H9 (cell line): ENCODE data around the gene MYO7B. TPM values are rescaled to one million over a fixed set of nuclear protein-coding genes. Genes with fewer than 3 reads are reported as not detected.

Experiments used
- DNase-seq: peaks from one replicate; pipeline ENCODE4 v3.0.0-alpha.2; 2017
- H2AFZ ChIP-seq: one replicate; pipeline ENCODE4 v1.6.1; 2013; ENCODE audit warnings: mild to moderate bottlenecking, low read length, control low read depth, moderate library complexity
- H2AK5ac ChIP-seq: 2 replicates; pipeline ENCODE4 v1.6.1; 2013; ENCODE audit warnings: low read length, control low read depth, mixed read lengths; ENCODE audit not compliant: insufficient read length
- H2BK120ac ChIP-seq: one replicate; pipeline ENCODE4 v1.6.1; 2013; ENCODE audit warnings: low read depth, mild to moderate bottlenecking, low read length, control low read depth, inconsistent platforms; ENCODE audit not compliant: poor library complexity, severe bottlenecking
- H2BK12ac ChIP-seq: 2 replicates; pipeline ENCODE4 v1.6.1; 2013; ENCODE audit warnings: low read length, control low read depth, mixed read lengths, low read depth; ENCODE audit not compliant: insufficient read length
- H2BK15ac ChIP-seq: 2 replicates; pipeline ENCODE4 v1.6.1; 2013; ENCODE audit warnings: low read depth, low read length, control low read depth
- H2BK20ac ChIP-seq: one replicate; pipeline ENCODE4 v1.6.1; 2013; ENCODE audit warnings: low read depth, mild to moderate bottlenecking, low read length, control low read depth, inconsistent platforms; ENCODE audit not compliant: poor library complexity, severe bottlenecking
- H2BK5ac ChIP-seq: 2 replicates; pipeline ENCODE4 v1.6.1; 2013; ENCODE audit warnings: low read length, control low read depth, mixed read lengths; ENCODE audit not compliant: insufficient read length
- H3K14ac ChIP-seq: 2 replicates; pipeline ENCODE4 v1.6.1; 2013; ENCODE audit warnings: low read length, control low read depth; ENCODE audit not compliant: insufficient read depth
- H3K18ac ChIP-seq: 2 replicates; pipeline ENCODE4 v1.6.1; 2013; ENCODE audit warnings: low read depth, mild to moderate bottlenecking, mixed read lengths, low read length, control low read depth; ENCODE audit not compliant: insufficient read length
- H3K23ac ChIP-seq: 2 replicates; pipeline ENCODE4 v1.6.1; 2013; ENCODE audit warnings: low read length, control low read depth, mixed read lengths, low read depth; ENCODE audit not compliant: insufficient read length
- H3K23me2 ChIP-seq: 2 replicates; pipeline ENCODE4 v1.6.1; 2013; ENCODE audit warnings: low read depth, mild to moderate bottlenecking, mixed read lengths, low read length, control low read depth; ENCODE audit not compliant: insufficient read length, poor library complexity, severe bottlenecking
- H3K27ac ChIP-seq: 2 replicates; pipeline ENCODE4 v1.5.1; 2013; ENCODE audit warnings: low read length, control low read depth, mixed read lengths, low read depth; ENCODE audit not compliant: insufficient read length
- H3K27me3 ChIP-seq: 2 replicates; pipeline ENCODE4 v1.6.1; 2013; ENCODE audit warnings: low read length, control low read depth, inconsistent platforms; ENCODE audit not compliant: insufficient read depth
- H3K4ac ChIP-seq: 2 replicates; pipeline ENCODE4 v1.6.1; 2013; ENCODE audit warnings: low read depth, mild to moderate bottlenecking, control low read depth, inconsistent platforms, low read length, moderate library complexity
- H3K4me1 ChIP-seq: 2 replicates; pipeline ENCODE4 v1.6.1; 2013; ENCODE audit warnings: low read length, control low read depth, inconsistent platforms; ENCODE audit not compliant: insufficient read depth
- H3K4me2 ChIP-seq: 2 replicates; pipeline ENCODE4 v1.6.1; 2013; ENCODE audit warnings: low read length, control low read depth, mixed read lengths; ENCODE audit not compliant: insufficient read length, insufficient read depth
- H3K56ac ChIP-seq: 2 replicates; pipeline ENCODE4 v1.6.1; 2013; ENCODE audit warnings: low read depth, mild to moderate bottlenecking, mixed read lengths, low read length, control low read depth; ENCODE audit not compliant: insufficient read length
- H3K79me1 ChIP-seq: 2 replicates; pipeline ENCODE4 v1.6.1; 2013; ENCODE audit warnings: low read depth, mild to moderate bottlenecking, moderate library complexity, low read length, control low read depth, inconsistent platforms; ENCODE audit not compliant: insufficient read depth, poor library complexity, severe bottlenecking
- H3K79me2 ChIP-seq: 2 replicates; pipeline ENCODE4 v1.6.1; 2013; ENCODE audit warnings: low read length, control low read depth, inconsistent platforms; ENCODE audit not compliant: insufficient read depth
- H3K9ac ChIP-seq: 2 replicates; pipeline ENCODE4 v1.6.1; 2013; ENCODE audit warnings: low read length, control low read depth, mixed read lengths; ENCODE audit not compliant: insufficient read length; ENCODE audit errors: extremely low read depth
- H3K9me3 ChIP-seq: one replicate; pipeline ENCODE4 v1.6.1; 2013; ENCODE audit warnings: low read depth, low read length, inconsistent platforms; ENCODE audit not compliant: control insufficient read depth
- H3T11ph ChIP-seq: one replicate; pipeline ENCODE4 v1.6.1; 2013; ENCODE audit warnings: mild to moderate bottlenecking, low read length, control low read depth, inconsistent platforms
- H4K20me1 ChIP-seq: one replicate; pipeline ENCODE4 v1.6.1; 2013; ENCODE audit not compliant: control insufficient read depth, insufficient read length, insufficient read depth
- H4K5ac ChIP-seq: 2 replicates; pipeline ENCODE4 v1.6.1; 2013; ENCODE audit warnings: low read depth, mild to moderate bottlenecking, mixed read lengths, low read length, control low read depth; ENCODE audit not compliant: insufficient read length
- H4K8ac ChIP-seq: replicated peaks from 2 replicates; pipeline ENCODE4 v1.6.1; 2013; ENCODE audit warnings: low read length, control low read depth, mixed read lengths, low read depth; ENCODE audit not compliant: insufficient read length
- H4K91ac ChIP-seq: 2 replicates; pipeline ENCODE4 v1.6.1; 2013; ENCODE audit warnings: low read depth, mild to moderate bottlenecking, moderate library complexity, mixed read lengths, low read length, control low read depth; ENCODE audit not compliant: insufficient read length
- H3K27ac Mint-ChIP-seq, 3 experiments: 2 replicates in 2 of 3; 3 replicates in 1 of 3; pipeline ENCODE4 v1.8.0; 2020 to 2021; ENCODE audit warnings: mixed read lengths in 3 of 3, mild to moderate bottlenecking in 1 of 3, moderate library complexity in 1 of 3
- H3K27me3 Mint-ChIP-seq: 2 replicates; pipeline ENCODE4 v1.8.0; 2021; ENCODE audit warnings: low read depth, mild to moderate bottlenecking, moderate library complexity, mixed read lengths
- H3K36me3 Mint-ChIP-seq, 3 experiments: 2 replicates in 2 of 3; 3 replicates in 1 of 3; pipeline ENCODE4 v1.8.0; 2020 to 2021; ENCODE audit warnings: low read depth in 3 of 3, mixed read lengths in 3 of 3; ENCODE audit not compliant: insufficient read depth in 1 of 3
- H3K4me1 Mint-ChIP-seq, 2 experiments: 2 replicates each; pipeline ENCODE4 v1.8.0; 2020; ENCODE audit warnings: mixed read lengths in 2 of 2
- H3K4me3 Mint-ChIP-seq, 2 experiments: 2 replicates in 1 of 2; 3 replicates in 1 of 2; pipeline ENCODE4 v1.8.0; 2020 to 2021; ENCODE audit warnings: mild to moderate bottlenecking in 2 of 2, mixed read lengths in 2 of 2, moderate library complexity in 1 of 2
- H3K9me3 Mint-ChIP-seq, 2 experiments: 2 replicates in 1 of 2; 3 replicates in 1 of 2; pipeline ENCODE4 v1.8.0; 2020; ENCODE audit warnings: mild to moderate bottlenecking in 2 of 2, mixed read lengths in 2 of 2, moderate library complexity in 1 of 2
- WGBS: extraction: QIAGEN DNeasy Blood & Tissue Kit; methylation state at CpG from one replicate; pipeline ENCODE4 v1.1.7; 2013; ENCODE audit warnings: missing lambda C conversion rate, low lambda C conversion rate, mixed read lengths; ENCODE audit not compliant: insufficient read length; ENCODE audit errors: extremely low coverage; 5-methylcytosine and 5-hydroxymethylcytosine counted together
- total RNA-seq: library from RNA; stranded (reverse); gene quantifications from 2 replicates; pipeline ENCODE4 v1.2.1, GENCODE V29; 2021
- TF ChIP-seq, protein P1 (sequence below): fragments of 200-600 bp; sonication (generic); conservative IDR thresholded peaks from 3 replicates; pipeline ENCODE4 v1.8.0; 2021; ENCODE audit warnings: antibody characterized with exemption, mild to moderate bottlenecking

Gene MYO7B
- total RNA-seq, 1 experiment from 2014 or later, result not detected

DNA sequence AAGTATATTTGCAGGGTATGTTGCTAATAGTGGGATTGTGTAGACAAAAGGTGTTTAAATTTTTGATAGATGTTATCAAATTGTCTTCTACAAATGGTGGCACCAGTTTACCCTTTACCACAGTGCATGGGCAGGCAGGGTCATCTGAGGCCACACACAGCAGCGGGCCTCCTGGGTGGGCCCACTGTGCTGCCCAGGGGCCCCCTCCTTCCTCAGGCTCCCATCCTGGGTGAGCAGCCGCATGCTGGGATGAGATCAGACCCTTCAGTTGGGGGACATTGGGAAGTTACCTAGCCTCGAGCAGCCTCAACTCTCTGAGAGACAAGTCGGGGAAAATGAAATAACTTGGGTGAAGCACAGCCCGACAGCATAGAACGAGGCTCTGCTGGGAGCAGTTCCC, 9.7 kb downstream of the MYO7B start:
- H3K27me3 Mint-ChIP-seq, result peaks cover 46% of the 10 kb centered on the region

More for the DNA sequence above, 9.7 kb downstream of the MYO7B start:
- no peak overlapping the region for H3K18ac ChIP-seq
- no peak for DNase-seq
- H4K8ac ChIP-seq, result no peak overlapping the region
- H3K79me1 ChIP-seq, result no peaks in the 10 kb centered on the region
- no peaks in the 10 kb centered on the region for H3K9me3 ChIP-seq
- no peak overlapping the region for H3K14ac ChIP-seq
- no peak overlapping the region for H3K4ac ChIP-seq
- no peak overlapping the region for H3T11ph ChIP-seq
- H2BK5ac ChIP-seq, result no peak overlapping the region
- TF ChIP-seq, protein P1, sequence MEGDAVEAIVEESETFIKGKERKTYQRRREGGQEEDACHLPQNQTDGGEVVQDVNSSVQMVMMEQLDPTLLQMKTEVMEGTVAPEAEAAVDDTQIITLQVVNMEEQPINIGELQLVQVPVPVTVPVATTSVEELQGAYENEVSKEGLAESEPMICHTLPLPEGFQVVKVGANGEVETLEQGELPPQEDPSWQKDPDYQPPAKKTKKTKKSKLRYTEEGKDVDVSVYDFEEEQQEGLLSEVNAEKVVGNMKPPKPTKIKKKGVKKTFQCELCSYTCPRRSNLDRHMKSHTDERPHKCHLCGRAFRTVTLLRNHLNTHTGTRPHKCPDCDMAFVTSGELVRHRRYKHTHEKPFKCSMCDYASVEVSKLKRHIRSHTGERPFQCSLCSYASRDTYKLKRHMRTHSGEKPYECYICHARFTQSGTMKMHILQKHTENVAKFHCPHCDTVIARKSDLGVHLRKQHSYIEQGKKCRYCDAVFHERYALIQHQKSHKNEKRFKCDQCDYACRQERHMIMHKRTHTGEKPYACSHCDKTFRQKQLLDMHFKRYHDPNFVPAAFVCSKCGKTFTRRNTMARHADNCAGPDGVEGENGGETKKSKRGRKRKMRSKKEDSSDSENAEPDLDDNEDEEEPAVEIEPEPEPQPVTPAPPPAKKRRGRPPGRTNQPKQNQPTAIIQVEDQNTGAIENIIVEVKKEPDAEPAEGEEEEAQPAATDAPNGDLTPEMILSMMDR, result no peak
- H4K91ac ChIP-seq, result no peak overlapping the region
- no peak overlapping the region for H2BK12ac ChIP-seq
- no CpG with 5 or more reads among the region's 6 CpGs for WGBS
- H2BK20ac ChIP-seq, result no peak overlapping the region
- Mint-ChIP-seq H3K4me1 (no peaks in the 10 kb centered on the region; a peak in 1 of 4 replicates), H3K9me3 (no peaks in the 10 kb centered on the region; a peak in 1 of 5 replicates), H3K27ac (no peak overlapping the region), H3K4me3 (no peak overlapping the region), H3K36me3 (no peaks in the 10 kb centered on the region)
- H2BK120ac ChIP-seq, result no peak overlapping the region
- no peak overlapping the region for H3K4me2 ChIP-seq
- H3K79me2 ChIP-seq, result no peaks in the 10 kb centered on the region
- H4K20me1 ChIP-seq, result no peaks in the 10 kb centered on the region
- no peaks in the 10 kb centered on the region for H3K23me2 ChIP-seq
- no peaks in the 10 kb centered on the region for H3K27me3 ChIP-seq
- H2AFZ ChIP-seq, result no peak overlapping the region
- H2BK15ac ChIP-seq, result no peak overlapping the region
- no peak overlapping the region for H3K56ac ChIP-seq
- no peak overlapping the region for H2AK5ac ChIP-seq
- H3K9ac ChIP-seq, result no peak overlapping the region
- no peak overlapping the region for H3K27ac ChIP-seq
- H4K5ac ChIP-seq, result no peak overlapping the region
- H3K4me1 ChIP-seq, result no peaks in the 10 kb centered on the region
- no peak overlapping the region for H3K23ac ChIP-seq
